Keratinocyte (primary cell): Measurements from ENCODE around the gene CHD9.

Source experiments
- CTCF ChIP-seq, 3 experiments: IDR thresholded peaks in 1 of 3; conservative IDR thresholded peaks in 1 of 3; optimal IDR thresholded peaks in 1 of 3; 2 replicates in 2 of 3; 3 replicates in 1 of 3; pipeline versions ENCODE3 to v1.5.1; 2011; ENCODE audit warnings: low read length in 3 of 3, mild to moderate bottlenecking in 3 of 3, moderate library complexity in 2 of 3, control low read depth in 1 of 3, inconsistent platforms in 1 of 3; ENCODE audit not compliant: insufficient read depth in 2 of 3; ENCODE audit errors: extremely low read depth in 1 of 3
- EZH2 ChIP-seq: IDR thresholded peaks from one replicate; pipeline ENCODE4 v1.6.1; 2012; ENCODE audit warnings: inconsistent platforms, mild to moderate bottlenecking, low read length, moderate library complexity

GRCh38 chr16:53219371-53219770 lies 164.6 kb downstream of the CHD9 start:
- no peak for TF ChIP-seq EZH2
- TF ChIP-seq CTCF (optimal IDR thresholded peaks at IDR 0.05 in 1 of 3, IDR thresholded peaks at IDR 0.05 in 1 of 3, conservative IDR thresholded peaks at IDR 0.05 in 1 of 3; ENCODE audit: extremely low read depth in 1 of 3, insufficient read depth in 2 of 3, low read length in 3 of 3) = no peak
